ENCODE data around the gene ECE1. TPM values are rescaled to one million over a fixed set of nuclear protein-coding genes. Genes with fewer than 3 reads are reported as not detected.

Gene ECE1
- total and polyA plus RNA-seq, 2 of the 4 experiments (the other 2 are of a cell fraction): 61.8 to 124 TPM

- intact Hi-C loops (cut with micrococcal nuclease): loop anchor here (1.0 to 2.0 kb wide), 3 partner anchors 31 to 79 kb away; no protein-coding TSS in a partner anchor
Observed at GRCh38 chr1:21333824-21334213, 43.6 kb upstream of the ECE1 start.

More at GRCh38 chr1:21333824-21334213, 43.6 kb upstream of the ECE1 start:
- peak overlapping the region; percentile 45 for H3K4me2 ChIP-seq (ENCODE audit: low read depth, low read length)
- no peak overlapping the region for H3K9ac ChIP-seq (ENCODE audit: low read depth, low read length)
- H3K4me3 ChIP-seq (ENCODE audit: insufficient read depth, low read depth, low read length): no peak overlapping the region
- H3K14ac ChIP-seq (replicated peaks; ENCODE audit: low read depth, low read length): peak overlapping the region; percentile 42
- dilution Hi-C loops (cut with HindIII; ENCODE audit: low sequenced_read_pairs, unreplicated experiment) (no loop called here), in situ Hi-C loops (cut with MboI; ENCODE audit: low sequenced_read_pairs) (no loop called here)
- H2BK15ac ChIP-seq (ENCODE audit: low read depth, low read length): peak overlapping the region; percentile 76; the same call in 1 of the 3 replicates
- WGBS, 2 experiments (ENCODE audit: extremely low coverage in 2 of 2, insufficient read length in 1 of 2): 100% methylated on average over 2 of the region's 5 CpGs; no CpG with 5 or more reads in 1 of the 2 experiments
- ChIA-PET POLR2A (ENCODE audit: unreplicated experiment) (no interaction called here), CTCF (interaction anchor here (0.5 to 1.7 kb wide), 7 partner anchors 8 to 95 kb away, joined by 3 to 6 read pairs (median 4); no protein-coding TSS in a partner anchor)
- no peaks in the 10 kb centered on the region for H3K9me3 ChIP-seq (ENCODE audit: control insufficient read depth, insufficient read depth, low read length)
- BruUV-seq (replicated peaks): no TSS peak
- peaks cover 9% of the 10 kb centered on the region; the same call in 1 of the 2 replicates for H3K36me3 ChIP-seq (ENCODE audit: control insufficient read depth, insufficient read depth, low read length)
- peaks cover 39 to 90% of the 10 kb centered on the region in 2 experiments for H3K79me1 ChIP-seq (ENCODE audit: low read depth in 1 of 2, low read length in 2 of 2)
- H2AK5ac ChIP-seq (ENCODE audit: low read depth, low read length): peak overlapping the region; percentile 98
- peak overlapping the region; percentile 87 for H2BK5ac ChIP-seq (ENCODE audit: low read depth, low read length, poor library complexity, severe bottlenecking)
- peak overlapping the region; percentile 36; the same call in 1 of the 2 replicates for H2BK20ac ChIP-seq (ENCODE audit: low read depth, low read length)
- peak overlapping the region; percentile 45 for H2BK120ac ChIP-seq (ENCODE audit: low read depth, low read length)
- no peaks in the 10 kb centered on the region for H3K27me3 ChIP-seq (ENCODE audit: control insufficient read depth, insufficient read depth, low read length)
- H3K23ac ChIP-seq (ENCODE audit: low read depth, low read length): peak overlapping the region; percentile 77; the same call in 1 of the 2 replicates
- peak overlapping the region; percentile 74 for H3K27ac ChIP-seq (ENCODE audit: insufficient read depth, low read length)
- H2AK9ac ChIP-seq (replicated peaks; ENCODE audit: low read depth, low read length, poor library complexity): peak overlapping the region; percentile 98
- H3K56ac ChIP-seq (ENCODE audit: extremely low read depth, insufficient read depth, low read length): no peak overlapping the region
- H3K4ac ChIP-seq (ENCODE audit: low read depth, low read length): peak overlapping the region; percentile 97
- peaks cover 33% of the 10 kb centered on the region for H3K9me1 ChIP-seq (ENCODE audit: insufficient read depth, low read length)
- no peak for DNase-seq
- H4K8ac ChIP-seq (ENCODE audit: low read depth in 2 of 2, low read length in 2 of 2): peak overlapping the region; percentile 27 to 75
- H4K20me1 ChIP-seq (ENCODE audit: insufficient read depth, low read length): peaks cover 39% of the 10 kb centered on the region
- TF ChIP-seq MXI1 (IDR thresholded peaks at IDR 0.05; ENCODE audit: borderline replicate concordance, low read depth, low read length): no peak
- H3K4me1 ChIP-seq (ENCODE audit: control insufficient read depth, insufficient read depth, low read length): peaks cover 50% of the 10 kb centered on the region
- peak overlapping the region; percentile 66 for H4K91ac ChIP-seq (ENCODE audit: insufficient read depth, low read depth, low read length)
- peak overlapping the region; percentile 8; the same call in 1 of the 2 replicates for H3K18ac ChIP-seq (ENCODE audit: low read depth, low read length)
- no peak for ATAC-seq (ENCODE audit: low read depth)
- H2AFZ ChIP-seq (replicated peaks; ENCODE audit: low read length, poor library complexity): peak overlapping the region; percentile 86
- peak overlapping the region; percentile 60; the same call in 1 of the 2 replicates for H4K5ac ChIP-seq (ENCODE audit: low read depth, low read length)

Measured in IMR-90 (cell line).